Activated gamma-delta T cell treated with Interleukin-2 at 50 U/mL for 16 hours (primary cell): Measurements from ENCODE around the gene MACROD2.
"Not testable (repeated sequence)": the region's sequence is repeated elsewhere in the genome, so short reads cannot be mapped to it uniquely, and the experiment has no call there.

Experiments
- DNase-seq: peaks from one replicate; pipeline ENCODE4 v3.0.0-alpha.2; 2020

MACROD2 gene

DNA sequence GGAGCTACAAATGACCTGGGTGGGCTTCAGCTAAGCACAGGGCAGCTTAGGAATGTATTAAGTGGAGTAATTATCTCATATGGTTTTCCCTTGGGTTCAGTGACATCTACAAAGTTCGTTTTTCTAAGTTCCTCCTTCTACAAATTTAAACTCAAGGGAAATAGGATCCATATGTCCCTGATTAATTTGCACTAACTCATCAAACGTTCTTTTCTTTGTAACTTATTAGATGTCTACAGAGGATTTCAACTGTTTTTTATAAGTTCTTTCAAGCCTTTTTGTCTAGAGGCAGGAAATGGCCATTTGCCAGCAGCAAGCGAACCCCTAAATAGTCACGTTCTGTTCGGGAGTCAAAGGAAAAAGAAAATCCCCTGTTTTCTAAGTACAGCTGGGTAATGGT, 1517.6 kb downstream of the MACROD2 start:
- no peak for DNase-seq

DNA sequence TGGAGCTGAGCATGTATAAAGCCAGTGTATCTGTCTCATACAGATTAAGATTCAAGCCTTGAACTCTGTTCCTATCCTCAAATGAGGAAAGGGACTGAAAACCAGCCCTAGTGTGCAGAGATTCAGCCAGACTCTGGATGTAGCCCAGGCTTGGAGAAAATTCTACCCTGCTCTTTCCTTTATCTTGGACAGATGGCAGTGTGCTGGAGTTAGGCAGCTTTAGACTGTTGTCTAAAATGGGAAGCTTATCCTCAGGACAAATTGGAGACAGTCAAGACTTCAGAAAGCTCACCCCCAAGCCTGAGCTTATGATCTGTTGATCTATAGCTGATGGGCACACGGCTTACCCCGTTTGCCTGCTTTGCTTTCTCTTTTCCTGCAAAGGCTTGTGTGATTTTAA, 1520.4 kb downstream of the MACROD2 start:
- no peak for DNase-seq

DNA sequence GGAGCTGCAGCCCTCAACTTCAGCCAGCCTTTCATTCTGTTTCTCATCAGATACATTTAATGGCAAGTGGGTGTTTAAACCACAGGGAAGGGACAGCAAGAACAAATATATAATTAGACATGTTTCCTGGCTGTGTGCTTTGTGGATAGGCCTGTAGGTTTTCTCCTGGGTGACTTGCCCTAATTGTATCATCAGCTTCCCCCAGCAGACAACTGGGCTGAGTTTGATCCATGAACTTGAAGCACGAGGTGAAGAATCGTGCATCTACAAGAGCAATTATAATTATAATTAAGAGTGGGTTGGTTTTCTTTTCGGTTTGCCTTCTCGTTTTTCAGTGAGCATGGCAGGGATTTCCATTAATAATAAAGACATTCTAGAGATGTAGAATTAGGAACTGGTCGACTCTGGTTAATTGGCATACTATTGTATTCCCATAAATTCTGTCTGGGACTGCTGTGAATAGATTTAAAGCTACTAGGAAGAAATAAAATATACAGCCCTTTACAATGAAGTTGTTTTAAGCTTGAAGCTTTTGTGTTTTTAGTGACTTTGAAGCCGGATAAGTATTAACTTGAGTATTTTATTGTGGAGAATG, 1525.7 kb downstream of the MACROD2 start:
- no peak for DNase-seq

DNA sequence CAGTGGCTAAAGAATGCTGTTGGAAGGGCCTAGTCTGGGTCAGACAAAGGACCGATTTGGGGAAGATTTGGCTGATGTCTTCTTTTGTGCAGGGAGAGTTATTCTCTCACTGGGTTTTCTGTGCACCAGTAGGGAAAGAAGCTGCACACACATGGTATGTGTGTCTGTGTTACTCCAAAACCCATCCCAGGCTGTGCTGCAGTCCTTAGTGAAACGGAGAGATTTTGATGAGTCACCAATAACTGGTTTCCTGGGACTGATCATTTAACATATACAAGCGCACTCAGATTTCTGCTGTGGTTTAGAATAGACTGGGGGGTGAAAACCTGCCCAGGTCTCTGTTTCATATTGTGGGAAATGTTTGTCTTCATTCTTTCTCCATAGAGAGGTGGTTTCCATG, 1528.1 kb downstream of the MACROD2 start:
- no peak for DNase-seq

DNA sequence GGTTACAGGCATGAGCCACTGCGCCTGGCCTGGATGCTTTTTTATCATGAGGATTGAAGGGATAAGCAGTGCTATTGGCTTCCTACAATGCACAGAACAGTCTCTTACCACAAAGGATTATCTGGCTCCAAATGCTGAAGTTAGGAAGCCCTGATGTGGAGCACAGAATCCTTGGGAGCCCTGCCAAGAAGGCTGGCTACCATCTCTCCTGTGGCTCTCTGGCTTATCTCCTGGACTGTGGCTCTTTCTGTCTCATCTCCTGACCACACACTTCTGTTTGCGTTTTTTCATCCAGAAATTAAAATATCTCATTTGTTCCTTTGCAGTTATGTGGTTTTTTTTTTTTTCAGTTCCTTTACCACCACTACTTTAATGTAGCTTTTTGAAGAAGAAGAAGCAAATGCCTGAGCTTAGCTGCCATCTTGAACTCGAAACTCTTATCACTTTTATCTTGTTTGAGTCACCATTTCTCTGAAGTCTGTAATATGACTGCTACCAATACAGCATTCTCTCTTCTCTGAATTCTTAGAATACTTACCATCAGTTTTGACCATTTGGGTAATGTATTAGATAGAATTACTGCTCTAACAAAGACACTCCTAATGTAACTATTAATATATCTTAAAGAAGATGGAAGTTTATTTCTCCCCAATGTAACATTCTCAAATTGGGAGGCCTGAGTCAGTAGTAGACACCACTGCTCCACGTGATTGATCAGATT, 1533.2 kb downstream of the MACROD2 start:
- DNase-seq = no peak

DNA sequence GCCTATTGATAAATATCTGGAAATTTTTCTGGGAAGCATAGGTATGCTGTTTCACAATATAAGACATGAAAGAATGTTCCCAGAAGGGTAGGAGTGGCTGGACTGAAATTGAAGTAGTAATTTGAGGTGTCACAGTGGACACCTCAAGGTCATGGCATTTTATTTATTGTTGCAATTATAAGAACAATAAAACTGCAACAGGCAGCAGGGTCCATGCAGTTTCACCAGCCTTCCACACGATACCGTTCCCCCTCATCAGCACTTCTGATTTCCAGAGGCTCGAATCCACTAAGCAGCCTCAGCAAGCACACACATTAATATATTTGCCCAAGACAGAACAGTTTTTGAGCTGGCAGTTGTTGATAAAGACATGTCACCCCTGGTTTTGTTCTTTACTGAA, 1540.5 kb downstream of the MACROD2 start:
- DNase-seq = no peak

DNA sequence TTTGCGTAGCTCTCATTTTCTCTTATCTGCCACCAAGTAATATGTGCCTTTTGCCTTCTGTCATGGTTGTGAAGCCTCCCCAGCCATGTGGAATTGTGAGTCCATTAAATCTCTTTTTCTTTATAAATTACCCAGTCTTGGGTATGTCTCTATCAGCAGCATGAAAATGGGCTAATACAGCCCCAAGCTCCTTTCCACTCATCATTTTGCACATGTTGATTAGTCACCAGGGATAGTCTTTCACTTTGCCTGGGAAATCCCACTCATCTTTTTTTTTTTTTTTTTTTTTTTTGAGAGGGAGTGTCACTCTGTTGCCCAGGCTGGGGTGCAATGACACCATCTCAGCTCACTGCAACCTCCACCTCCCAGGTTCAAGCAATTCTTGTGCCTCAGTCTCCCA, 1541.9 kb downstream of the MACROD2 start:
- not testable (repeated sequence) for DNase-seq

DNA sequence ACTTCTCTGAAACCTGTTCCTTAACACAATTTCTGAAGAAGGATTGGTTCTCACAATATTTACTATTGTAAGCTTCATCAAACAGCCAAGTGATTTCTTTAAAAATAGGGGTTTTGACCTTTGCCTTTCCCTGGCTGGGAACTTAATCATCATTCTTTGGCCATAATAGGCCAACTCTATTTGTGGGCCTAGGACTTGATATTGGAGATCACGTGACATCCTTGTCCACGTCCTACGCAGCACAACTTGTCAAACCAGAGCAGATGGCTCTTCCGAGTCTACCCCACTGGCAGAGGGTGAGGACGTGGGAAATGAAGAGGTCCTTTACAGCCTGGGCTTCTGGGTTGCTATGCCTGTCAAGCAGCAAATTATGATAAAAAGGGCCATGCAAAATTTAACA, 1547.3 kb downstream of the MACROD2 start:
- DNase-seq = no peak

DNA sequence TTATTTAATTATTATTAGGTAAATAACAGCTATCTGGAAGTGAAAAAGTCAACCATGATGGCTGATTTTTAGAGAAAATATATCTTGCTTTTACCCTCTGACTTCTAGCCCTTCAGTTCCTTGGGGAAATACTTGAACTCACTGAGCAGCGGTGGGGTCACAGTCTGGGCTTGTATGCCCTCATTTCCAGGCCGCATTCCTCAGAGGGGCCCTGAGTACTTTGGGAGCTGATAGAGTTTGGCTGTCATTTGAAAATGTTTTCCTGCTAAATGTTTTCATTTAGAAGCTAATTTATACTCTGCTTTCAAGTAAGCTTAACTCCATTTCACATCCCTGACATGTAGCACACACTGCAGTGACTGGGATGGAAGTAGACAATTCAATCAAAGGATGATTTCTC, 1549.4 kb downstream of the MACROD2 start:
- no peak for DNase-seq

DNA sequence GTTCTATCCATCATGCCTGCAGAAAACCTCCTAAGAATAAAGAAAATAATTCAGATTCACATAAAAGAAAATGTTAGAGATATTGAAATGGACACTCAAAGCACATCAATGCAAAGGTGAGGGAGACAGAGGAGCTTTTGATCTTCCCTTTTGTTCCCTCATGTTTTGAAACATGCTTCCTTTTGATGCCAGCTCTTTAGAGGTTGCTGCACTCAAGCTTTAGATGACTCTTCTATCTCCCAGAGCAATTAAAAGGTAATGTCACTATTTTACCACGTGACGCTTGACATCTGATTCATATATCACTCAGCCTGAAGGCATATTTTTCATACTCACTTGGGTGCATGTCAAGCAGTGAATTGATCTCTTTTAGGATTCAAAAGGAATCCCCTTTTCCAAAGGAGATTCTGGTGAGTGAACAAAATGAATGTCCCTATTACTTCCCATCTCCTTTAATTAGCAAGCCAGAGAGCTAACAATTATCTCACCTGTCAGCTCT, 1551.3 kb downstream of the MACROD2 start:
- no peak for DNase-seq

DNA sequence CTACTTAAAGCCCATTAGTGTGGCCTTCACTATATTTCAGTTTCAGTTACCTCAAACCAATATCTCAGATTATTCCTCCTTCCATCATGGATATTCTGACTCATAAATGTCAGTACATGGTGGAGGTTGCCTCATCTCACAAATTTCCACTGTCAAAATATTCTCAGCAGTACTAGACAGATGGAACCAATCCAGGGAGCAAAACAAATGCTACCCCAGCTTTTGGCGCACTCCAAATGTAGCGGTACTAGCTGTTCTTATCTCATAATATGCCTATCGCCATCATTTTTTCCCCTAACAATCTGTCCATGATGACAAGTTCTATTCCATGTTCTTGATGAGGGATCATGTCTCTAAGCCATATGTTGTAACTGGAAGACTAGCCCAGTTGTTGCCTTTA, 1551.8 kb downstream of the MACROD2 start:
- DNase-seq = no peak

DNA sequence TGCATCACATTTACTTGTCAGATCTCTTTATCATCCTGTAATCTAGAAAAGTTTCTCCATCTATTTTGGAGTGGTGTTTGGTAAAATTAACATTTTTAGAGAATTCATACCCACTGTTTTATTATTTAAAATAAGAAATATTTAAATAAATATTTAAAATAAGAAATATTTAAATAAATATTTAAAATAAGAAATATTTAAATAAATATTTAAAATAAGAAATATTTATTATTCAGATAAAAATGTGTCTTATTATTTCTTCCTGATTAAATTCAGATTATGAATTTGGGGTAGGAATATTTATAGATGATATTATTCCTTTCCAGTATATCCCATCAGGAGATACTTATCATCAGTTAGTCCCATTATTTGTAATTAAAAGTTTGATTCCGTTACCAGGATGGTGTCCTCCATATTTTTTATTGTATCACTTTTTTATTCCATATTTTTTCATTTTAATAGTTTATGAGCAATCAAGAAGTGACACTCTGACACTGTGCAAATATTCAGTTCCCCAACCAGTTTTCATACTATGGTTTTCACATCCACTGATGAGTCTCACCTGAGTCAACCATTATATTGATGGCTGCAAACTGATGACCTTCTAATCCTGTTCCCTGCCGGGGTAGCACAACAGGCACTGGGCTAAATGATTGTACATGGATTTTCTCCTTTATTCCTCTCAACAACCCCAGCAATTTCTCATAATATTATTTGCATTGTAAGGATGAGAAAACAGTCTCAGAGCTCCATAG, 1555.0 kb downstream of the MACROD2 start:
- no peak for DNase-seq

DNA sequence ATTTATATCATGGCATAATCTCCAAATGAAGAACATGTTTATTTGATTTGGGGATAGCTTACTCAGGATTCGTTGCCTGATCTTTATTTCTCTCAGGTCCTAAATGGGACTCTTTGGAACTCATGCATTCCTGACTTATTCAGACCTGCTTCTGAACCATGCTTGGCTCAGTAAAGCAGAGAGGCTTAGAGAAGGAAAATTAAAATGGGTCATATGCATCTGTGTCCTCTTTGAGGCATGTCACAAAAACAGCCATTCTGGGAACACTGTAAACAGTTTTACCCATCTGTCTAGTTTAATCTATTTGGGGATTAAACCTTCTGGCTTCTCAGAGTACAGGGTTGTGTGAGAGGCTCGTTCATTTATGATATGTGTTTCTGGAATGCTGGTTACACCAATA, 1560.6 kb downstream of the MACROD2 start:
- no peak for DNase-seq

DNA sequence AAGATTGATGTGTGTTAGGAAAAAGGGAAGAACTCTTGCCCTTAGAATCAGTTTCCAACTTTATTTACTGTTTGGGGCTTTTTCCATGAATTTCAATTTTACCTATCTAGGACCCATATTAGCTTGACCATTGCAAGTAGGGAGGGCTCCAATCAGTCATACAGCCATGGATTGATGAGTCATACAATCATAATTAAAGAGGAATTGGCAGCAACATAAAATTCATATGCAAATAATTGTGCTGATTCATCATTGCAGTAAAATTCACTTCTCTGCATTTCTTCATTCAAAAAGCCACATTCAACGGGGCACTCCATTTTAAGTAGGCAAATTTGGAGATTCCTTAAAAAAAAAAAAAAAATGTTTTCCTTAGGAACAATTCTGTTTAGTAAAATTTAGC, 1561.6 kb downstream of the MACROD2 start:
- DNase-seq = no peak

DNA sequence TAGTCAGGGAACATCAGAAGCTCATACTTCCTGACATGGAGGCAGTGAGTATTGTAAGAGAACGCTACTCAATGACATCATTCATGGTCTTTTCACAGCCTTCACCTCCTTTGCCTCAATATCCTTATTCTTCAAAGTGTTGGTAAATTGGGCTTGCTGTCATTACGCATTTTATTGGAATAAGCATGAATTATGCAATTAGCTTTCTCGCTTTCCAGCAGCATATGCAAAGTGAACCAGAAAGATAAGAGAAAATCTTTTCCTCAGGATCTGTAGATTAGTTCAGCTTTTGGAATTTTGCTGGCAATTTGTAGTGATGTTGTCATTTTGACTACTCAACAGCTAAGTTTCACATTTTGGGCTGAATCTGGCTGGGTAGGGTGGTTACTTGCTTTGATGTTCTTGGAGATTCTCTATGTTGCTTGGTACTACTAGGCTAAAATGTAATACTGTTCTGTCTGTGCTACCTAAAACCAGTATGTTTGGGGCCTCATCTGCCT, 1565.8 kb downstream of the MACROD2 start:
- DNase-seq = no peak

DNA sequence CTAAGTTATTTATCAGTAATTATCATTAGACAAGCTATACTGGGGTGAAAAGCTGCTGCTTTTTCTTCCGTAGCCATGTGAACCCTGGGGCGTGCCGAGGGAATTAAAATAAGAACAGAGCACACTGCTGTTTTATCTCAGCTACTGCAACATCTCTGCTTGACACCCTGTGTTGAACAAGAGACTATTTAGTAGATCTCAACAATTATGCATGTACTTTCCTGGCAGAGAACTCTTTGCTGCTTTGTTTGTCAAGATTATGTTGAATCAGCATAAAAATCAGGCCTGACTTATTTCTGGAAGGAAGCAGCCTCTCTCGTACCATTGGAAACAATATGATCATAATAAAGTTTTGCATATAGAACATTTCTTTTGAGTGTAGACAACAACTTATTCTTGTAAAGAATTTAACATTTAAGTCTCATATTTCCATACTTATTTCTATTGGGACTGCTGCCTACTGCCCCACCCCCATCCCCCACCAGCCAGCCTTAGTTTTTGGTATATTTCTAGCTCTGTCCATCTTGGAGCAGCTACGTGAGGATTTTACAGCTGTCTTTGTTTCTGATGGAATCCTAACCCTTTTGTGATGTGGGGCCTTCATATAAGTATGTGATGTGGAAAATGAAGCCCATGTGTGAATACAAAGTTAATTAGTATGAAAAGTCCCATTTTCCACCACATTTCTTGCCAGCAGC, 1566.5 kb downstream of the MACROD2 start:
- no peak for DNase-seq

DNA sequence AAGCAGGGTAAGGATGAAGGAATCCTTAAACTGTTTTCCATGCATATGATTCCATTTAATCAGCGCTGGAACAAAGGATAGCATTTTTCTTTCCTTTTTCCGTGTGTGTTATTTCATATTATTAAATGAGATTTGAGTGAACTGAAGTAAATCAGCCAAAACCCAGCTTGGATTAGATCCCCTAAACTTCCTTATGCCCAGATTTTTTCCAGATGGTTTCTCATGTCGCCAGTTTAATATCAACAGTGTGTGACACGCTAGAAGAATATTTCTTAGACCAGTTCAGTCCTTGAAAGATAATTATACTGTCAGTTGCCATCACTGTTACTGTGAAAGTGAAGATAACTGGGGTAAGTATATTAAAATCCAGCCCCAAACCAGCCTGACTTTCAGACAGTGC, 1568.5 kb downstream of the MACROD2 start:
- DNase-seq = no peak

DNA sequence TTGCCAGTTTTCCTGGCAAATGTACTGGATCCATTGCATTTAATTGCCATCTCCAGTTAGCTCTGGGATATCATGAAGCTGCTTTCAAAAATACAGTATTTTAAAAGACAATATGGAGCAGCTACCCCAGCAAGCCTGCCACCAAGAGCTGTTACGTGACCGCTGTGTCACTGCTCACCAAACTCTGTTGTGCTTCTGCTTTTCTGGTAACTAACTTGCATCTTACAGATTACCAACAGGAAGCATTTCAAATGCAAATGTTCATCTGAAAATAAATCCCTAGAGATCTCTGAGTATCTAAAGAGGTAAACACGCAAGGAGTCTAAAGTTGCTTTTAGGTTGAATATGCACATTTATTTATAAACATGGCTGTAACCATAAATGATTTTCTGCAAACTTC, 1569.7 kb downstream of the MACROD2 start:
- DNase-seq = no peak

DNA sequence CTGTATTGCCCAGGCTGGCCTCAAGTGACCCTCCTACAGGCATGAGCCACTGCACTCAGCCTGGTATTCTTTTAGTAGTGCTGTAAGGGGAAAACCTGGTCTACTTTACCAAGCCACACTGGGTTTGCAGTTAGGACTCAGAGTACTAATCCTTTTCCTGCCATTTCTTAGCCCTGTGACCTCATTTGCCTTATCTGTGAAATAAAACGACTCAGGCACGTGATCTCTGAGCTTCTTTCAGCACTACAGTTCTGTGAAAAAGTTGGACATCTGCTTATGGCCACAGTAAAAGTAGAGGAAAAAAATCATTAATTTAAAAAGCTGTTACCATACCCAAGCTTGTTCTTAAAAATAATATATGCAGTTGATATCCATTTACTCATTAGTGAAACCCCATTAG, 1570.5 kb downstream of the MACROD2 start:
- no peak for DNase-seq

DNA sequence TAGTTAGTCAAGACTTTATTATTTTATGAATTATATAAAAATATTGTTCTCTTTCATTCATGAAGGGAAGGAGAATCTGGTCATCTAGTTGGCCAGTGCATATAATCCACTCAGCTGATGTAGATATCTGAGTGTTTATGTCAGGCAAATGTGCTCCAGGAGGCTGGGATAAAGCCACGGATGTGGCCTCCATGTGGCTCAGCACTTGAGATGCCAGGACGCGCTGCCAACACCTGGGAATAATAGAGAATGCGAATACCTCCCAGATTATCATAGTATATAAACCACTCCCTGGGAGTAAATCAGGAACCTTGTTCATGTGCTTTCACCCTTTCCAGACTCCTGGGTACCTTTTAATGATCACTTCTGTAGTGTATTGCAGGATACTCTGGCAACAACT, 1571.9 kb downstream of the MACROD2 start:
- no peak for DNase-seq

DNA sequence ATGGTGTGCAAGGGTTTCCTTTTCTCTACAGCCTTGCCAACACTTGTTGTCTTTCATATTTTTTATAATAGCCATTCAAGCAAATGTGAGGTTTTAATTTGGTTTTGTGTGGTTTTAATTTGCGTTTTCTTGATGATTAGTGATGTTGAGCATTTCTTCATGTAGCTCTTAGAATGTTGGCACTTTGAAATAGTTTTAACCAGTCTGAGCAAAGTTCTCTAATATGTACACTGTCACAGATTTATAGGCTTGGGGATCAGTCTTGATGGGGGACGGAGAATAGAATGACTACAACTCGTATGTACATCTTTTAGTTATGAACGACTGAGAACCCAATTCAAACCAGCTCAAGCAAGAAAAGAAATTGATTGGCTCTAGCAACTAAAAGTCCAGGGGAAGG, 1574.8 kb downstream of the MACROD2 start:
- DNase-seq = no peak

DNA sequence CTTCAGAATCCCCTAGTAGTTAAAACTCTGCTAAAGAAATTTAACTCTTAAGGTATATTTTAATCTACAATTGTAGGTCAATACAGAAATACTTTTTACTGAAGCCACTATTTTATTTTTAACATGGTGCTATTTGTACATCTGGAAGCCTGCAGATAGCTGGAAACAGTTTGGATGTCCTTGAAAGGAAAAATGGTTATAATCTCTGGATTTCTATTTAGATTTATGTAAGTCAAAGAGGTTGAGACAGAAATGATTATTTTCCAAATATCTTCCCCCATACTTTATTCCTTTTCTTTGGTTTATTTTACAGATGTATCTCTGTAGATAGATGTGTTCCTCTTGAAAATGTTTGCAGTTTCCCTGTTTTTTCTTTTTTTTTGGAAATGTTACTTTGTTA, 1575.7 kb downstream of the MACROD2 start:
- no peak for DNase-seq

DNA sequence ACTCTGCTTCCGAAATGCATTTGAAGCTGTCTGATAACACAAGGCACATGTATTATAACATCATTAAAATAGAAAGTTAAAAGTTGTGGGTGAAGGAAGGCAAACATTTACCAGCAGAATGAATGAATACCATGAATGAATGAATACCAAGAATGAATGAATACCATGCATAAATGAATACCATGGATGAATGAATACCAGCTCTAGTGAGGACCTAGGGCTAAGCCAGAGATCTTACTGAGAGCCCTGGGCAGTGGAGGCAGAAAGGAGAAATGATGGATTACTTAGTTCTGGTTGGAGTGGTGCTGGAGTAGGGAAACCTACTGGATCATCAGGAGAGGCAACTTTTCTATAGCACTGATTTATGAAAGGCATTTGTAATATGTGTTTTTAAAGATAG, 1579.9 kb downstream of the MACROD2 start:
- DNase-seq = no peak
